ENCODE results near the gene UGT1A8.
"Not testable (repeated sequence)": the region's sequence is repeated elsewhere in the genome, so short reads cannot be mapped to it uniquely, and the experiment has no call there.

UGT1A8 gene

GRCh38 chr2:233712611-233713261 lies 95.3 kb downstream of the UGT1A8 start, which contains the start of gene UGT1A5:
UGT1A5 (plus strand) TSS chr2:233712907; CDS start chr2:233712992, 85 bp downstream.
- FAIRE-seq, result no peak
- no peak for DNase-seq (ENCODE audit: low spot score)

DNA sequence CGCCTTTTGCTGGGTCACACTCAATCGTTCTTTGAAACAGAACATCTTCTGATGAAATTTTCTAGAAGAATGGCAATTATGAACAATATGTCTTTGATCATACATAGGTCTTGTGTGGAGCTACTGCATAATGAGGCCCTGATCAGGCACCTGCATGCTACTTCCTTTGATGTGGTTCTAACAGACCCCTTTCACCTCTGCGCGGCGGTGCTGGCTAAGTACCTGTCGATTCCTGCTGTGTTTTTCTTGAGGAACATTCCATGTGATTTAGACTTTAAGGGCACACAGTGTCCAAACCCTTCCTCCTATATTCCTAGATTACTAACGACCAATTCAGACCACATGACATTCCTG lies 95.8 kb downstream of the UGT1A8 start:
- FAIRE-seq (no peak), DNase-seq (ENCODE audit: low spot score) (no peak)

- FAIRE-seq, result no peak
- DNase-seq (ENCODE audit: low spot score), result no peak
Observed at GRCh38 chr2:233714121-233714520, 96.7 kb downstream of the UGT1A8 start.

GRCh38 chr2:233718552-233718951 lies 101.1 kb downstream of the UGT1A8 start, which contains the start of gene UGT1A4:
UGT1A4 (plus strand) TSS chr2:233718736; CDS start chr2:233718821, 85 bp downstream.
- DNase-seq (ENCODE audit: low spot score) (no peak), FAIRE-seq (no peak)

DNA sequence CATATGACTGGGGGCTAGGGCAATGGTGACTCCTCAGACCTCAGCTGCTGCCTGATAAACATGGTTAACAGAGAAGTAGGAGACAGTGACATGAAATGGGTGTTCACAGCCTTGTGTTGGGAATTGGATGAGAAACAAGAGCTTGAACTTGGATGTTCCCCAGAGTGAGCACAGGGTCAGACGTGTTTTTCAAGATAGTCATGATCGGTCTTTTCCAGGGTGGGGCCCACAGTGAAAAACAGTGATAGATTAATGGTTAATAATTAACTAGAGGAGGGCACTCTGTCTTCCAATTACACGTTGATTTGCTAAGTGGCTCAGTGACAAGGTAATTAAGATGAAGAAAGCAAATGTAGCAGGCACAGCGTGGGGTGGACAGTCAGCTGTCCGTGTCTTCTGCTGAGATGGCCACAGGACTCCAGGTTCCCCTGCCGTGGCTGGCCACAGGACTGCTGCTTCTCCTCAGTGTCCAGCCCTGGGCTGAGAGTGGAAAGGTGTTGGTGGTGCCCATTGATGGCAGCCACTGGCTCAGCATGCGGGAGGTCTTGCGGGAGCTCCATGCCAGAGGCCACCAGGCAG lies 111.4 kb downstream of the UGT1A8 start, which contains the start of gene UGT1A3:
Gene UGT1A3, plus strand, starts transcription at position 320 of the 579 bp plus-strand sequence. Its CDS starts 85 bp downstream, at position 405.
- FAIRE-seq, result no peak

GRCh38 chr2:233736868-233737653 lies 119.6 kb downstream of the UGT1A8 start:
- DNase-seq (ENCODE audit: low spot score); FAIRE-seq: not testable (repeated sequence)

More for the DNA sequence above, 111.4 kb downstream of the UGT1A8 start, which contains the start of gene UGT1A3:
- DNase-seq (ENCODE audit: low spot score), result no peak

DNA sequence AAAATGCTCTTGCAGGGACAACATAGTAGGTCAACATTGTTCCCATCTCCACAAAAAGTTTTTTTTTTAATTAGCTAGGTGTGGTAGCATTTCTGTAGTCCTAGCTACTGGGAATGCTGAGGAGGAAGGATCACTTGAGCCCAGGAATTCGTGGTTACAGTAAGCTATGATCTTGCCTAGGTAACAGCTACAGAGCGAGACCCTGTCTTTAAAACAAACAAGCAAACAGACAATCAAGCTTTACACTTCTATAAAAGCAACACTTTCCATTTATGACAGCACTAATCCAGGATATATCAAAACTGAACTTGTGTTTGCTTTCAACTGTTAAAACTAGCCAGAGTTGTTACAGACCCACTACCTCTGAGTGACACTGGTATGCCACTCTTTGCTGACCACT lies 123.4 kb downstream of the UGT1A8 start:
- FAIRE-seq (no peak), DNase-seq (ENCODE audit: low spot score) (no peak)

DNA sequence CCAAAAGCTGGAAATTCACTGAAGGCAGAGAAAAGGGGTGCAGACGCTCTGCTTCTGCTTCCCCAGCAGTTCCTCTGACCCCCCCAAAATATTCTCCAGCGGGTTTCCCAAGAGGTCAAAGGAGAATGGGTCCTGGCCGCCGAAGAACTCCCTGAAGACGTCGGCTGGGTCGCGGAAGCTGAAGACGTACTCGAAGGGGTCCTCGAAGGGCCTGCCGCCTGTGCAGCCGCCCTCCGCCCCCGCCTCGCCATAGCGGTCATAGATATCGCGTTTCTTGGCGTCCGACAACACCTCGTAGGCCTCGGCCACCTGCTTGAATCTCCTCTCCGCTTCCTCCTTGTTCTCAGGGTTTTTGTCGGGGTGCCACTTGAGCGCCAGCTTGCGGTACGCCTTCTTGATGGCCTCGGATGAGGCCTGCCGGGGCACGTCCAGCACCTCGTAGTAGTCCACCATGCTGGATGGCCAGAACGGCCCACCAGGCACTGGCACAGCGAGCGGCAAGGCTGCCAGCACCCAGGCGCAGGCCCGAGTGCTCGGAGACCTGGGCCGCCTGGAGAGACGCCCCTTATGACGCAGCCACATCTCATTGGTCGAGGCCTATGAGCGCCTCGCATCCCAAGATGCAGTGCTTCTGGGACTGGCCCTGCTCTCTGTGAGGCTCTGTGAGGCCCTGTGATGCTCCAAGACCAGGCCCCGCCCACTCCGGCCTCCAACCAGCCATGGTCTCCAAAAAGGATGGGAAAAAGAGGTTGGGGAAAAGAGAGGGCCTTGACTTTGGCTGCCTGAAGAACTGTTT lies 126.2 kb downstream of the UGT1A8 start:
- no peak for DNase-seq (ENCODE audit: low spot score)
- no peak for FAIRE-seq

DNA sequence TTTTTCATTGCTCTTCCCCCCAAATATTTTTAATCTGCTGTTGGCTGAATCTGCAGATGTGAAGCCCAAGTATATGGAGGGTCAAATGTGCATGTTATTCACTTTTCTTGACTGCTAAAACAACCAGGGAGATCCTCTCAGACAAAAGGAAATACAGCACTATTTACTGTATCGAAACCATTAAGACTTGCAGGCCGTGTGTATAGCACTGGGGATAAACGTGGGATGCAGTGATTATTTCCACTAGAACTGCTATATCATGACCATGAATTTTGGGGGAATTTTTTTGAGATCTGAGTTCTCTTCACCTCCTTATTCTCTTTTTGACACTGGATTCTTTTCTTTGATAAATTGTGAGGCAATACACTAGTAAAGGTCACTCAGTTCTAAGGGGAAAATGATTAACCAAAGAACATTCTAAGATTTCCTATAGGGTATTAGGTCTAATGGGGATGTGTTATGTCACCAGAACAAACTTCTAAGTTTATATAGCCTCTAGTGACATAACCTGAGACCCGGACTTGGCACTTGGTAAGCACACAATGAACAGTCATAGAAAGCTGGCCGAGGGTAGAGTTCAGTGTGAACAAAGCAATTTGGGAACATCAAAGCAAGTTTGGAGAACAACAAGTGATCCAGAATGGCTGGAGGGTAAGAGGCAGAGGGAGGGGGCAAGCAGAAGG lies 127.8 kb downstream of the UGT1A8 start:
- no peak for DNase-seq (ENCODE audit: low spot score)
- FAIRE-seq, result no peak

GRCh38 chr2:233745838-233746237 lies 128.4 kb downstream of the UGT1A8 start:
- DNase-seq (ENCODE audit: low spot score); FAIRE-seq: not testable (repeated sequence)

GRCh38 chr2:233746475-233747282 lies 129.2 kb downstream of the UGT1A8 start:
- DNase-seq (ENCODE audit: low spot score) (no peak), FAIRE-seq (peak; percentile 86)

DNA sequence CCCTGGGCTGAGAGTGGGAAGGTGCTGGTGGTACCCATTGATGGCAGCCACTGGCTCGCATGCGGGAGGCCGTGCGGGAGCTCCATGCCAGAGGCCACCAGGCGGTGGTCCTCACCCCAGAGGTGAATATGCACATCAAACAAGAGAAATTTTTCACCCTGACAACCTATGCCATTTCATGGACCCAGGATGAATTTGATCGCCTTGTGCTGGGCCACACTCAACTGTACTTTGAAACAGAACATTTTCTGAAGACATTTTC lies 129.8 kb downstream of the UGT1A8 start:
- no peak for FAIRE-seq

GRCh38 chr2:233750689-233751088 lies 133.3 kb downstream of the UGT1A8 start:
- FAIRE-seq; DNase-seq (ENCODE audit: low spot score): not testable (repeated sequence)

More for the DNA sequence above, 129.8 kb downstream of the UGT1A8 start:
- DNase-seq (ENCODE audit: low spot score), result no peak

DNA sequence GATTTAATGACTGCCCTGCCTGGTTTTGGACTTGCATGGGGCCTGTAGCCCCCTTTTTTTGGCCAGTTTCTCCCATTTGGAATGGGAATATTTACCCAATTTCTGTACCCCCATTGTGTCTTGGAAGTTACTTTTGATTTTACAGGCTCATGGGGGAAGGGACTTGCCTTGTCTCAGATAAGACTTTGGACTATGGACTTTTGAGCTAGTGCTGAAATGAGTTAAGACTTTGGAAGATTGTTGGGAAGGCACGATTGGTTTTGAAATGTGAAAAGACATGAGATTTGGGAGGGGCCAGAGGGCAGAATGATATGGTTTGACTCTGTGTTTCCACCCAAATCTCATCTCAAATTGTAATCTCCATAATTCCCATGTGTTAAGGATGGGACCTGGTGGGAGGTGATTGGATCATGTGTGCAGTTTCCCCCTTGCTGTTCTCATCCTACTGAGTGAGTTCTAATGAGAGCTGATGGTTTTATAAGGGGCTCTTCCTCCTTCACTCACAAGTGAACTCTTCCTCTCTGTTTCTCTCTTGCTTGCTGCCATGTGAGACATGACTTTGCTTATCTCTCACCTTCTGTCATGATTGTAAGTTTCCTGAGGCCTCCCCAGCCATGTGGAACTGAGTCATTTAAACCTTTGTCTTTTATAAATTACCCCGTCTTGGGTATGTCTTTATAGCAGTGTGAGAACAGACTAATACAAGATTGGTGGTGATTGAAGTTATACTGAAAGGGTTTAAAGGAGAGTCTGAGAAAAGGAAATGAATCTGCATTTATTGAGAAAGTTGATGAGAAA lies 134.0 kb downstream of the UGT1A8 start:
- DNase-seq (ENCODE audit: low spot score); FAIRE-seq: not testable (repeated sequence)

DNA sequence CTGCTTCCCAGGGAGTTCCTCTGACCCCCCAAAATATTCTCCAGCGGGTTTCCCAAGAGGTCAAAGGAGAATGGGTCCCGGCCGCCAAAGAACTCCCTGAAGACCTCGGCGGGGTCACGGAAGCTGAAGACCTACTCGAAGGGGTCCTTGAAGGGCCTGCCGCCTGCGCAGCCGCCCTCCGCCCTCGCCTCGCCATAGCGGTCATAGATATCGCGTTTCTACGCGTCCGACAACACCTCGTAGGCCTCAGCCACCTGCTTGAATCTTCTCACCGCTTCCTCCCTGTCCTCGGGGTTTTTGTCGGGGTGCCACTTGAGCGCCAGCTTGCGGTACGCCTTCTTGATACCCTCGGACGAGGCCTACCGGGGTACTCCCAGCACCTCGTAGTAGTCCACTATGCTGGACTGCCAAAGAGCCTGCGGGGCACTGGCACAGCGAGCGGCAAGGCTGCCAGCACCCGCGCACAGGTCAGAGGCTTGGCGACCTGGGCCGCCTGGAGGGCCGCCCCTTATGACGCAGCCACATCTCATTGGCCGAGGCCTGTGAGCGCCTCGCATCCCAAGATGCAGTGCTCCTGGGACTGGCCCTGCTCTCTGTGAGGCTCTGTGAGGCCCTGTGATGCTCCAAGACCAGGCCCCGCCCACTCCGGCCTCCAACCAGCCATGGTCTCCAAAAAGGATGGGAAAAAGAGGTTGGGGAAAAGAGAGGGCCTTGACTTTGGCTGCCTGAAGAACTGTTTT lies 137.6 kb downstream of the UGT1A8 start:
- FAIRE-seq (no peak), DNase-seq (ENCODE audit: low spot score) (no peak)

GRCh38 chr2:233756429-233757081 lies 139.1 kb downstream of the UGT1A8 start:
- no peak for FAIRE-seq
- DNase-seq (ENCODE audit: low spot score), result no peak

DNA sequence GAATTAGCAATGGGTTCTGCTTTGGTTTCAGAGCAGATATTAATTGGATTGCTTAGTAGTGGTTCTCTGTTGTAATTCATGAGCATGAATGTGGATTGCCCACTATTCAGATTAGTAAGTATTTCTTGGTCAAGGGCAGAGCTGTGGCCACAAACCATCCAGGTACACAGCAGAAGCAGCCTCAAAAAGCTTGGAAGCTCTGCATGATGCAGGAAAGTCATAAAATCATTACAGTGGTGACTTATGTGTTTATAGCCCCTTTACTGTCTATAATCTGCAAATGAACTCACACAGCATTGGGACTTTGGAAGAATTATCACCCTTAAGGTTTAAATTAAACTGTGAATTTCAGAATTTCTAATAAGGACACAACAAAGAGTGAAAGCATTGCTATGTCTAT lies 140.7 kb downstream of the UGT1A8 start:
- FAIRE-seq (no peak), DNase-seq (ENCODE audit: low spot score) (no peak)

- FAIRE-seq, result no peak
Observed at GRCh38 chr2:233758849-233759248, 141.4 kb downstream of the UGT1A8 start.

More at GRCh38 chr2:233758849-233759248, 141.4 kb downstream of the UGT1A8 start:
- DNase-seq (ENCODE audit: low spot score), result no peak
